Calu3 (cell line): ENCODE measurements around the gene TECR. TPM values are rescaled to one million over a fixed set of nuclear protein-coding genes. Genes with fewer than 3 reads are reported as not detected.
A peak's percentile ranks its signal among the peaks of the same experiment; 100 is the strongest.

Source experiments
- Bru-seq: library from RNA; stranded (reverse); fragments of 400-500 nt; gene quantifications from one replicate; lab custom pipeline; 2021; lab: Mats Ljungman, UMichigan
- BruChase-seq, 2 experiments: library from RNA; stranded (reverse); fragments of 400-500 nt; gene quantifications; one replicate each; lab custom pipeline; 2021; lab: Mats Ljungman, UMichigan
- BruUV-seq: library from RNA; stranded (reverse); fragments of 400-500 nt; replicated peaks from 2 replicates; lab custom pipeline; 2021; lab: Mats Ljungman, UMichigan
- CTCF ChIA-PET: fragments of 300-600 bp; sonication (Branson Sonifier 250); formaldehyde crosslinking; loops from one replicate; lab custom pipeline; 2022; ENCODE audit warnings: antibody characterized with exemption; lab: Charles Lee
- DNase-seq: peaks from one replicate; pipeline ENCODE4 v3.0.0; 2022
- H3K27ac Mint-ChIP-seq: one replicate; pipeline ENCODE4 v1.8.0; 2022; ENCODE audit warnings: mixed read lengths; ENCODE audit not compliant: unreplicated experiment
- H3K27me3 Mint-ChIP-seq: one replicate; pipeline ENCODE4 v1.8.0; 2022; ENCODE audit warnings: mixed read lengths; ENCODE audit not compliant: unreplicated experiment
- H3K36me3 Mint-ChIP-seq: one replicate; pipeline ENCODE4 v1.8.0; 2022; ENCODE audit warnings: mild to moderate bottlenecking, moderate library complexity, mixed read lengths; ENCODE audit not compliant: insufficient read depth, unreplicated experiment
- H3K4me1 Mint-ChIP-seq: one replicate; pipeline ENCODE4 v1.8.0; 2022; ENCODE audit warnings: mild to moderate bottlenecking, low read depth, mixed read lengths; ENCODE audit not compliant: unreplicated experiment
- H3K4me3 Mint-ChIP-seq: one replicate; pipeline ENCODE4 v1.8.0; 2022; ENCODE audit warnings: mild to moderate bottlenecking, low read depth, moderate library complexity, mixed read lengths; ENCODE audit not compliant: unreplicated experiment
- H3K9me3 Mint-ChIP-seq: one replicate; pipeline ENCODE4 v1.8.0; 2022; ENCODE audit warnings: low read depth, mixed read lengths; ENCODE audit not compliant: unreplicated experiment
- intact Hi-C: fragments of 100-400 bp; cut with micrococcal nuclease; formaldehyde crosslinking; loops from one replicate; pipeline ENCODE4 v1.10.0; 2022; ENCODE audit not compliant: unreplicated experiment
- long read RNA-seq: library from polyadenylated mRNA; stranded (forward); transcript quantifications from one replicate; pipeline ENCODE4 v2.0.0, GENCODE V29; 2022
- total RNA-seq: library from RNA; stranded (reverse); gene quantifications from 2 replicates; pipeline ENCODE4 v1.2.3, GENCODE V29; 2022
- TF ChIP-seq, protein P1 (sequence below): fragments of 200-600 bp; IDR thresholded peaks from one replicate; pipeline ENCODE4 v1.8.0; 2022; ENCODE audit warnings: antibody characterized with exemption; ENCODE audit not compliant: unreplicated experiment

TECR gene, protein sequence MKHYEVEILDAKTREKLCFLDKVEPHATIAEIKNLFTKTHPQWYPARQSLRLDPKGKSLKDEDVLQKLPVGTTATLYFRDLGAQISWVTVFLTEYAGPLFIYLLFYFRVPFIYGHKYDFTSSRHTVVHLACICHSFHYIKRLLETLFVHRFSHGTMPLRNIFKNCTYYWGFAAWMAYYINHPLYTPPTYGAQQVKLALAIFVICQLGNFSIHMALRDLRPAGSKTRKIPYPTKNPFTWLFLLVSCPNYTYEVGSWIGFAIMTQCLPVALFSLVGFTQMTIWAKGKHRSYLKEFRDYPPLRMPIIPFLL
- total RNA-seq = 136 and 162 TPM in 2 replicates
- percentile 58 among the genes with signal in this experiment for Bru-seq, nascent RNA
- percentile 72 among the genes with signal in this experiment for BruChase-seq, experiment 1, labeled RNA remaining after a 6-hour chase
- percentile 75 among the genes with signal in this experiment for BruChase-seq, experiment 2, labeled RNA remaining after a 2-hour chase
- long read RNA-seq, transcript TECR-226 (13 exons, 1,170 nt) = minor isoform, 13 of 407 reads
- long read RNA-seq, transcript TECR-201 (13 exons, 1,171 nt) = major isoform, 250 of 407 reads
- long read RNA-seq, partial matches to known transcripts = 110 of 407 reads
- long read RNA-seq, other reads (novel, unspliced or antisense) = 23 of 407 reads

DNA sequence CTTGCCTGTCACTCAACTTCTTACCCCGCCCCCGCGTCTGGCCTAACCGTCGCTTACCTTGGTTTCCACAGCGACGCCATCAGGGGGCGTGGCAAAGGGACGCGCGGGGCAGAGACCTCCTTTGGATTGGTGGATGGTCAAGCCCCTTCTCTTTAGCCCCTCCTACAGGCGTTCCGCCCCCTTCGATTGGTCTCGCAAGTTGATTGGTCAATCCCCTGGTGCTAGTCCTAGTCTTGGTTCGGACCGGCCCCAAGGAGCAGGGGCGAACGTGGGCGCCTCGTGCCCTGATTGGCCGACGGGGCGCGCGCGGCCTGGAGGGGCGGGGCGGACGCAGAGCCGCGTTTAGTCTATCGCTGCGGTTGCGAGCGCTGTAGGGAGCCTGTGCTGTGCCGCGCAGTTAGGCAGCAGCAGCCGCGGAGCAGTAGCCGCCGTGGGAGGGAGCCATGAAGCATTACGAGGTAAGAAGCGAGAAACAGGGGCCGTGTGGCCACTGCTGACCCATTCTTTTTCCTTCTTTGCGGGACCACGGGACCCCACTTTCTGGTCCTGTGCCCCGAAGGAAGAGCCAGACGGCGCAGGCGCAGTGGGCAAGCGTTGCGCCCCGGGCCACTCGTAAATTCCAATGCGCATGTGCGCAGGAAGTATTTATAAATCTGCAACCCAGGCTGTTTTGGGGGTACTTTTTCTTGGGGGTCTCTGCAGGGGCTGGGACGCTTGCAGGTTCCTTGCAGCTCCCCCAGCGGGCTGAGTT lies at the start of gene TECR:
Gene TECR (plus strand): TSS at position 341 of the 751 bp plus-strand sequence. CDS start 103 bp downstream, at position 444.
- TSS peak; percentile 69 for BruUV-seq
- DNase-seq = peak; percentile 98
- Mint-ChIP-seq H3K4me1 (no peaks in the 10 kb centered on the region), H3K36me3 (peaks cover 19% of the 10 kb centered on the region), H3K4me3 (peak within 1 kb of the TSS; percentile 100), H3K27me3 (no peaks in the 10 kb centered on the region), H3K27ac (peak within 1 kb of the TSS; percentile 91), H3K9me3 (no peaks in the 10 kb centered on the region)
- intact Hi-C loops = loop anchor here (1.0 kb wide), 1 partner anchor 9 kb away; no protein-coding TSS in a partner anchor
- CTCF ChIA-PET = no interaction called here
- TF ChIP-seq, protein P1, sequence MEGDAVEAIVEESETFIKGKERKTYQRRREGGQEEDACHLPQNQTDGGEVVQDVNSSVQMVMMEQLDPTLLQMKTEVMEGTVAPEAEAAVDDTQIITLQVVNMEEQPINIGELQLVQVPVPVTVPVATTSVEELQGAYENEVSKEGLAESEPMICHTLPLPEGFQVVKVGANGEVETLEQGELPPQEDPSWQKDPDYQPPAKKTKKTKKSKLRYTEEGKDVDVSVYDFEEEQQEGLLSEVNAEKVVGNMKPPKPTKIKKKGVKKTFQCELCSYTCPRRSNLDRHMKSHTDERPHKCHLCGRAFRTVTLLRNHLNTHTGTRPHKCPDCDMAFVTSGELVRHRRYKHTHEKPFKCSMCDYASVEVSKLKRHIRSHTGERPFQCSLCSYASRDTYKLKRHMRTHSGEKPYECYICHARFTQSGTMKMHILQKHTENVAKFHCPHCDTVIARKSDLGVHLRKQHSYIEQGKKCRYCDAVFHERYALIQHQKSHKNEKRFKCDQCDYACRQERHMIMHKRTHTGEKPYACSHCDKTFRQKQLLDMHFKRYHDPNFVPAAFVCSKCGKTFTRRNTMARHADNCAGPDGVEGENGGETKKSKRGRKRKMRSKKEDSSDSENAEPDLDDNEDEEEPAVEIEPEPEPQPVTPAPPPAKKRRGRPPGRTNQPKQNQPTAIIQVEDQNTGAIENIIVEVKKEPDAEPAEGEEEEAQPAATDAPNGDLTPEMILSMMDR = no peak

DNA sequence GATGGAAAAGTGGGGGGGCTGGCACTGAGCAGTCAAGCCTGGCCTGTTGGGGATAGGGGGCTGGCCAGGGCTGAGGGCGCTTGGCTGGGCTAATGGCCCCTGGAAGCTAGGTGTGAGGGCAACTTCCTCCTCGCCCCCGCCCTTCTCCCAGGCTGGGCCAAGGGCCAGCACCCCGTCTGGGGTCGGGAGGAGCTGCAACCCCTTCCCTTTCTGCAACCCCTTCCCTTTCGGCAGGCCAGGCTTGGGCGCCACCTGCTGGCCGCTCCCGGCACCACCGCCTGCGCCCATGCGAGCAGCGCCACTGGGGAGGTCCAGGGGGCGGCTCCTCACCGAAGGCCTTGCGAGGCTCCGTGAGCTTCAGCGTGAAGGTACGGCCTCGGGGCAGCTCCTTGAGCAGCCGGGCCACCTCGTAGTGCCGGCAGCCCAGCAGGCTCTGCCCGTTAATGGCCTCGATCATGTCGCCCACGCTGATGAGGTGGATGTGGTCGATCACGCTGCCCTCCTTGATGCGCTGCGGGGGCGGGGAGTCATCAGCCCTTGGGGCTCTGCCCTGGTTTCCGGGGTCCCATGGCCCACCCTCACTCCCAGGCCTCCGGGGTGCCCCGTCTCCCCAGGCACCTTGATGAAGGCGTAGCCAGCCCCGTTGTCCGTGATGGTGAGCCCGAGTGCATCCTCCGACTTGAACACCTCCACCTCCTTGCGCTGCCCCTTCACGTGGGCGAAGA lies 49.3 kb upstream of the TECR start:
- H3K4me3 Mint-ChIP-seq = no peak overlapping the region
- intact Hi-C loops = no loop called here
- TF ChIP-seq, protein P1 = peak; percentile 77
- peak; percentile 38 for DNase-seq
- peaks cover 51% of the 10 kb centered on the region for H3K36me3 Mint-ChIP-seq
- no peaks in the 10 kb centered on the region for H3K27me3 Mint-ChIP-seq
- H3K27ac Mint-ChIP-seq = no peak overlapping the region
- CTCF ChIA-PET = no interaction called here
- peaks cover 13% of the 10 kb centered on the region for H3K4me1 Mint-ChIP-seq
- H3K9me3 Mint-ChIP-seq = no peaks in the 10 kb centered on the region
- no TSS peak for BruUV-seq

DNA sequence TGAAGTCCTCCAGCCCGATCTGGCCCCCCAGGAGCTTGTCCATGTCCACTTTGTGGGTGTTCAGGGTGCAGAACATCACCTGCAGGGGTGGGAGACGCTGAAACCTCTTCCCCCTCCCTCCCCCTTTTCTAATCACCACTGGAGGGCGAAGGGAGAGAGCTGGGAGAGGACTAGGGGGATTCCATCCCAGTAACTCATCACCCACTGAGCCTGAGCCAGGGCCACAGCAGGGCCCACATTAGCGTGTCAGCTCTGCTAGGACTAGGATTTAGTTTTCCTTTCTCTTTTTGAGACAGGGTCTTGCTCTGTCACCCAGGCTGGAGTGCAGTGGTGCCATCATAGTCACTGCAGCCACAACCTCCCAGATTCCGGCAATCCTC lies 48.7 kb upstream of the TECR start:
- Mint-ChIP-seq H3K36me3 (peaks cover 49% of the 10 kb centered on the region), H3K4me3 (no peak overlapping the region), H3K9me3 (no peaks in the 10 kb centered on the region), H3K27ac (no peak overlapping the region), H3K4me1 (peaks cover 13% of the 10 kb centered on the region), H3K27me3 (no peaks in the 10 kb centered on the region)
- no TSS peak for BruUV-seq
- intact Hi-C loops = no loop called here
- TF ChIP-seq, protein P1 = no peak
- CTCF ChIA-PET = no interaction called here
- no peak for DNase-seq
